Activated T-cell treated with anti-CD3 and anti-CD28 coated beads, Interleukin-2, amount 50 U/mL, for 24 hours (primary cell): ENCODE measurements around the gene LRRC14B.

Experiments
- DNase-seq: peaks from one replicate; pipeline ENCODE4 v3.0.0-alpha.2; 2020
- H3K27ac Mint-ChIP-seq: 2 replicates; pipeline ENCODE4 v1.8.0; 2020; ENCODE audit warnings: mild to moderate bottlenecking, mixed read lengths
- H3K27me3 Mint-ChIP-seq: 2 replicates; pipeline ENCODE4 v1.8.0; 2020; ENCODE audit warnings: mixed read lengths
- H3K36me3 Mint-ChIP-seq: 2 replicates; pipeline ENCODE4 v1.8.0; 2020; ENCODE audit warnings: low read depth, mixed read lengths
- H3K4me1 Mint-ChIP-seq: 2 replicates; pipeline ENCODE4 v1.8.0; 2020; ENCODE audit warnings: low read depth, mixed read lengths
- H3K4me3 Mint-ChIP-seq: 2 replicates; pipeline ENCODE4 v1.8.0; 2020; ENCODE audit warnings: mild to moderate bottlenecking, moderate library complexity, mixed read lengths
- H3K9me3 Mint-ChIP-seq: 2 replicates; pipeline ENCODE4 v1.8.0; 2020; ENCODE audit warnings: mixed read lengths

The LRRC14B gene

GRCh38 chr5:166441-167372 is 24.6 kb upstream of the LRRC14B start:
- Mint-ChIP-seq H3K4me1 (no peaks in the 10 kb centered on the region), H3K4me3 (no peak overlapping the region), H3K36me3 (no peaks in the 10 kb centered on the region), H3K27me3 (no peaks in the 10 kb centered on the region), H3K9me3 (no peaks in the 10 kb centered on the region), H3K27ac (no peak overlapping the region)
- no peak for DNase-seq

- H3K4me3 Mint-ChIP-seq: no peak overlapping the region
- no peaks in the 10 kb centered on the region for H3K27me3 Mint-ChIP-seq
- H3K9me3 Mint-ChIP-seq: no peaks in the 10 kb centered on the region
- H3K36me3 Mint-ChIP-seq: no peaks in the 10 kb centered on the region
- H3K4me1 Mint-ChIP-seq: no peaks in the 10 kb centered on the region
- no peak for DNase-seq
- H3K27ac Mint-ChIP-seq: no peak overlapping the region
Measured at GRCh38 chr5:167511-167910, 23.8 kb upstream of the LRRC14B start.

- Mint-ChIP-seq H3K4me1 (no peaks in the 10 kb centered on the region), H3K36me3 (no peaks in the 10 kb centered on the region), H3K4me3 (no peak overlapping the region), H3K9me3 (no peaks in the 10 kb centered on the region), H3K27me3 (no peaks in the 10 kb centered on the region), H3K27ac (no peak overlapping the region)
- DNase-seq: no peak
Measured at GRCh38 chr5:167982-168660, 23.2 kb upstream of the LRRC14B start.

GRCh38 chr5:169071-169727 is 22.1 kb upstream of the LRRC14B start:
- no peak overlapping the region for H3K27ac Mint-ChIP-seq
- H3K4me1 Mint-ChIP-seq: no peaks in the 10 kb centered on the region
- H3K36me3 Mint-ChIP-seq: no peaks in the 10 kb centered on the region
- peaks cover 7% of the 10 kb centered on the region for H3K27me3 Mint-ChIP-seq
- H3K4me3 Mint-ChIP-seq: no peak overlapping the region
- H3K9me3 Mint-ChIP-seq: no peaks in the 10 kb centered on the region
- no peak for DNase-seq

- DNase-seq: no peak
- Mint-ChIP-seq H3K4me3 (no peak overlapping the region), H3K36me3 (no peaks in the 10 kb centered on the region), H3K9me3 (no peaks in the 10 kb centered on the region), H3K27me3 (peaks cover 7% of the 10 kb centered on the region), H3K4me1 (no peaks in the 10 kb centered on the region), H3K27ac (no peak overlapping the region)
Measured at GRCh38 chr5:169728-170094, 21.6 kb upstream of the LRRC14B start.

- DNase-seq: no peak
- Mint-ChIP-seq H3K36me3 (no peaks in the 10 kb centered on the region), H3K27me3 (peaks cover 12% of the 10 kb centered on the region), H3K27ac (no peak overlapping the region), H3K4me3 (no peak overlapping the region), H3K9me3 (no peaks in the 10 kb centered on the region), H3K4me1 (no peaks in the 10 kb centered on the region)
Measured at GRCh38 chr5:170971-171800, 20.1 kb upstream of the LRRC14B start.

- Mint-ChIP-seq H3K4me1 (no peaks in the 10 kb centered on the region), H3K9me3 (no peaks in the 10 kb centered on the region), H3K27ac (no peak overlapping the region), H3K27me3 (peaks cover 12% of the 10 kb centered on the region), H3K36me3 (no peaks in the 10 kb centered on the region), H3K4me3 (no peak overlapping the region)
- no peak for DNase-seq
Measured at GRCh38 chr5:171801-172331, 19.4 kb upstream of the LRRC14B start.

GRCh38 chr5:172421-172820 is 18.9 kb upstream of the LRRC14B start:
- no peak for DNase-seq
- H3K4me3 Mint-ChIP-seq: no peak overlapping the region
- H3K27ac Mint-ChIP-seq: no peak overlapping the region
- H3K36me3 Mint-ChIP-seq: no peaks in the 10 kb centered on the region
- no peaks in the 10 kb centered on the region for H3K4me1 Mint-ChIP-seq
- no peaks in the 10 kb centered on the region for H3K9me3 Mint-ChIP-seq
- H3K27me3 Mint-ChIP-seq: peaks cover 12% of the 10 kb centered on the region

GRCh38 chr5:172841-173251 is 18.4 kb upstream of the LRRC14B start:
- Mint-ChIP-seq H3K27ac (no peak overlapping the region), H3K4me1 (no peaks in the 10 kb centered on the region), H3K9me3 (no peaks in the 10 kb centered on the region), H3K36me3 (no peaks in the 10 kb centered on the region), H3K4me3 (no peak overlapping the region), H3K27me3 (peaks cover 12% of the 10 kb centered on the region)
- no peak for DNase-seq

GRCh38 chr5:173392-174290 is 17.7 kb upstream of the LRRC14B start:
- no peaks in the 10 kb centered on the region for H3K9me3 Mint-ChIP-seq
- H3K4me3 Mint-ChIP-seq: no peak overlapping the region
- H3K27me3 Mint-ChIP-seq: peaks cover 12% of the 10 kb centered on the region
- no peaks in the 10 kb centered on the region for H3K4me1 Mint-ChIP-seq
- no peaks in the 10 kb centered on the region for H3K36me3 Mint-ChIP-seq
- no peak for DNase-seq
- no peak overlapping the region for H3K27ac Mint-ChIP-seq

GRCh38 chr5:174291-174600 is 17.0 kb upstream of the LRRC14B start:
- Mint-ChIP-seq H3K9me3 (no peaks in the 10 kb centered on the region), H3K4me1 (no peaks in the 10 kb centered on the region), H3K27me3 (peaks cover 12% of the 10 kb centered on the region), H3K4me3 (no peak overlapping the region), H3K36me3 (no peaks in the 10 kb centered on the region), H3K27ac (no peak overlapping the region)
- DNase-seq: no peak

- no peak for DNase-seq
- Mint-ChIP-seq H3K36me3 (no peaks in the 10 kb centered on the region), H3K4me1 (no peaks in the 10 kb centered on the region), H3K27ac (no peak overlapping the region), H3K4me3 (no peak overlapping the region), H3K9me3 (no peaks in the 10 kb centered on the region), H3K27me3 (peaks cover 12% of the 10 kb centered on the region)
Measured at GRCh38 chr5:174876-175465, 16.3 kb upstream of the LRRC14B start.

GRCh38 chr5:176296-176823 is 14.9 kb upstream of the LRRC14B start:
- H3K4me1 Mint-ChIP-seq: no peaks in the 10 kb centered on the region
- H3K9me3 Mint-ChIP-seq: no peaks in the 10 kb centered on the region
- no peak overlapping the region for H3K27ac Mint-ChIP-seq

More at GRCh38 chr5:176296-176823, 14.9 kb upstream of the LRRC14B start:
- Mint-ChIP-seq H3K27me3 (peaks cover 14% of the 10 kb centered on the region), H3K36me3 (no peaks in the 10 kb centered on the region), H3K4me3 (no peak overlapping the region)
- DNase-seq: no peak
